Adrenal gland (tissue), 12 donors: Measurements from ENCODE around the gene TSPAN9. TPM values are rescaled to one million over a fixed set of nuclear protein-coding genes. Genes with fewer than 3 reads are reported as not detected.

ENCODE experiments used
- DNase-seq, 7 donors: peaks; one replicate each; pipeline ENCODE4 v3.0.0-alpha.2; 2019 to 2020
- H3K27ac ChIP-seq, 5 donors: fragments of 200-600 bp; sonication (generic) in 4 of 5; 1 replicate in 3 of 5; 2 replicates in 2 of 5; pipeline versions ENCODE4 v1.5.1 to v1.8.0; 2016 to 2020; ENCODE audit warnings: mild to moderate bottlenecking in 1 of 5
- H3K27me3 ChIP-seq: fragments of 200-600 bp; 2 replicates; pipeline ENCODE4 v1.8.0; 2021
- H3K36me3 ChIP-seq, 2 donors: fragments of 200-600 bp; replicated peaks in 1 of 2; 1 replicate in 1 of 2; 2 replicates in 1 of 2; pipeline versions ENCODE4 v1.5.1 to v1.8.0; 2018 to 2022
- H3K4me1 ChIP-seq, 2 donors: fragments of 200-600 bp; replicated peaks in 1 of 2; 1 replicate in 1 of 2; 2 replicates in 1 of 2; pipeline versions ENCODE4 v1.5.1 to v1.8.0; 2018 to 2021
- H3K4me3 ChIP-seq, 4 donors: fragments of 200-600 bp; sonication (generic) in 3 of 4; one replicate each; pipeline ENCODE4 v1.5.1; 2016 to 2018
- H3K9me3 ChIP-seq, 3 donors: fragments of 200-600 bp; sonication (generic) in 1 of 3; replicated peaks in 1 of 3; 1 replicate in 2 of 3; 2 replicates in 1 of 3; pipeline versions ENCODE4 v1.5.1 to v1.8.0; 2016 to 2021
- CTCF ChIP-seq, 6 experiments: fragments of 450-650 bp in 4 of 6; fragments of 200-600 bp in 2 of 6; sonication (generic) in 1 of 6; IDR thresholded peaks; 1 replicate in 5 of 6; 2 replicates in 1 of 6; pipeline versions ENCODE4 v1.5.1 to v1.8.0; 2016 to 2021; ENCODE audit warnings: antibody characterized with exemption in 6 of 6, mild to moderate bottlenecking in 2 of 6, moderate library complexity in 1 of 6
- POLR2A ChIP-seq, 2 donors: fragments of 450-650 bp; IDR thresholded peaks; one replicate each; pipeline ENCODE4 v1.6.1; 2017; ENCODE audit warnings: antibody characterized with exemption in 2 of 2, mild to moderate bottlenecking in 2 of 2, moderate library complexity in 1 of 2
- WGBS, 4 donors: extraction: QIAGEN DNeasy Blood & Tissue Kit in 2 of 4; methylation state at CpG; one replicate each; pipeline versions ENCODE4 v1.1.5 to v1.1.7; 2013 to 2017; 5-methylcytosine and 5-hydroxymethylcytosine counted together
- intact Hi-C, 2 donors: fragments of 100-400 bp; cut with DNase I; formaldehyde crosslinking; loops; one replicate each; pipeline versions ENCODE4 v1.14.1 to v1.15.0; 2022 to 2023
- polyA plus RNA-seq, 3 donors: library from polyadenylated mRNA; stranded (reverse); fragments of 200-250 nt in 2 of 3; fragments of 350-450 nt in 1 of 3; fragmentation: Illumina TruSeq in 1 of 3; extraction: RNeasy Lipid Tissue Mini Kit (QIAGEN cat#74804) in 1 of 3; gene quantifications; one replicate each; pipeline ENCODE4 v1.2.3, GENCODE V29; 2013 to 2014
- total RNA-seq, 9 donors: library from RNA; depleted of rRNA in 4 of 9; stranded (reverse); fragments of >200 nt in 4 of 9; fragments of 120-200 nt in 1 of 9; fragmentation: NEBNext Ultra II Directional in 1 of 9; extraction: Animal tissue kit (Norgen Biotek cat#: 25700) in 1 of 9; gene quantifications; one replicate each; pipeline versions ENCODE4 v1.1.0 to v1.2.4, GENCODE V29; 2013 to 2023
- donor health status: healthy with polysubstance abuse.
- donor health status: Bipolar disorder and iron deficiency.
- donor health status: DM: yes; HTN: yes; CAD: no.
- donor health status: DM: no; HTN: no; CAD: no.
- donor health status: DM: no; HTN: no; CAD: no.
- donor health status: DM: yes; HTN: yes; CAD: no.

The TSPAN9 gene
- total and polyA plus RNA-seq, 12 donors = 12.4 to 31.4 (median 22.4) TPM

GRCh38 chr12:3298603-3299002 is 221.4 kb downstream of the TSPAN9 start:
- H3K4me1 ChIP-seq = peaks cover 0 to 5% of the 10 kb centered on the region in 2 donors
- H3K36me3 ChIP-seq = no peaks in the 10 kb centered on the region
- H3K27ac ChIP-seq = no peak overlapping the region
- WGBS, 4 donors = 54 to 75% (median 61%) methylated on average over 11 to 17 of the region's 17 CpGs
- no peak overlapping the region for H3K4me3 ChIP-seq
- intact Hi-C loops = loop anchor here in 1 of 2 donors (5.0 kb wide), 1 partner anchor 479 kb away; no protein-coding TSS in a partner anchor
- H3K9me3 ChIP-seq = no peaks in the 10 kb centered on the region
- no peak for TF ChIP-seq POLR2A (IDR thresholded peaks at IDR 0.05)
- no peak for DNase-seq
- H3K27me3 ChIP-seq = no peaks in the 10 kb centered on the region

GRCh38 chr12:3299929-3300832 is 223.0 kb downstream of the TSPAN9 start:
- intact Hi-C loops = loop anchor here (5.0 to 10.0 kb wide), 3 partner anchors 477 to 505 kb away; no protein-coding TSS in a partner anchor
- Histone ChIP-seq H3K27me3 (no peaks in the 10 kb centered on the region), H3K27ac (peak overlapping the region in 1 of 5 donors; percentile 65), H3K4me3 (peak overlapping the region in 1 of 4 donors; percentile 25), H3K36me3 (no peaks in the 10 kb centered on the region), H3K9me3 (no peaks in the 10 kb centered on the region), H3K4me1 (peaks cover 0 to 5% of the 10 kb centered on the region in 2 donors)
- peak; percentile 79 to 95 (median 91) for DNase-seq
- WGBS, 4 donors = 2 to 5% (median 2%) methylated on average over 24 to 32 of the region's 32 CpGs
- TF ChIP-seq POLR2A (IDR thresholded peaks at IDR 0.05) (no peak), CTCF (IDR thresholded peaks at IDR 0.05) (peak; percentile 80 to 92 (median 86))

GRCh38 chr12:3300833-3301401 is 223.7 kb downstream of the TSPAN9 start:
- H3K4me3 ChIP-seq = no peak overlapping the region
- H3K27ac ChIP-seq = no peak overlapping the region
- WGBS, 4 donors = 38 to 51% (median 45%) methylated on average over 4 to 10 of the region's 10 CpGs
- peaks cover 0 to 5% of the 10 kb centered on the region in 2 donors for H3K4me1 ChIP-seq
- DNase-seq = no peak
- H3K36me3 ChIP-seq = no peaks in the 10 kb centered on the region
- TF ChIP-seq POLR2A (IDR thresholded peaks at IDR 0.05) = no peak
- TF ChIP-seq CTCF (IDR thresholded peaks at IDR 0.05) = no peak
- intact Hi-C loops = loop anchor here (5.0 to 10.0 kb wide), 3 partner anchors 476 to 504 kb away; no protein-coding TSS in a partner anchor
- no peaks in the 10 kb centered on the region for H3K27me3 ChIP-seq
- H3K9me3 ChIP-seq = no peaks in the 10 kb centered on the region

GRCh38 chr12:3302401-3303041 is 225.3 kb downstream of the TSPAN9 start:
- H3K36me3 ChIP-seq = no peaks in the 10 kb centered on the region
- no peak overlapping the region for H3K4me3 ChIP-seq
- H3K4me1 ChIP-seq = peaks cover 0 to 5% of the 10 kb centered on the region in 2 donors
- no peak overlapping the region for H3K27ac ChIP-seq
- no peaks in the 10 kb centered on the region for H3K9me3 ChIP-seq
- no peaks in the 10 kb centered on the region for H3K27me3 ChIP-seq
- WGBS, 4 donors = 72 to 89% (median 80%) methylated on average over 15 to 16 of the region's 16 CpGs
- intact Hi-C loops = loop anchor here (5.0 to 10.0 kb wide), 3 partner anchors 475 to 502 kb away; no protein-coding TSS in a partner anchor
- TF ChIP-seq POLR2A (IDR thresholded peaks at IDR 0.05) (no peak), CTCF (IDR thresholded peaks at IDR 0.05) (no peak)
- no peak for DNase-seq
